Nephron (organoid): ENCODE results near the gene ANAPC2.
A peak's percentile ranks its signal among the peaks of the same experiment; 100 is the strongest.
"Not testable (repeated sequence)": the region's sequence is repeated elsewhere in the genome, so short reads cannot be mapped to it uniquely, and the experiment has no call there.

Source experiments
- H3K27ac Mint-ChIP-seq, 3 experiments: 2 replicates each; pipeline ENCODE4 v1.8.0; 2020; ENCODE audit warnings: mixed read lengths in 3 of 3, mild to moderate bottlenecking in 2 of 3, moderate library complexity in 1 of 3
- H3K27me3 Mint-ChIP-seq: 2 replicates; pipeline ENCODE4 v1.8.0; 2021; ENCODE audit warnings: low read depth, mild to moderate bottlenecking, moderate library complexity, mixed read lengths
- H3K36me3 Mint-ChIP-seq: 2 replicates; pipeline ENCODE4 v1.8.0; 2020; ENCODE audit warnings: low read depth, mixed read lengths
- H3K4me1 Mint-ChIP-seq: 2 replicates; pipeline ENCODE4 v1.8.0; 2020; ENCODE audit warnings: mixed read lengths
- H3K4me3 Mint-ChIP-seq, 3 experiments: 2 replicates each; pipeline ENCODE4 v1.8.0; 2020; ENCODE audit warnings: mild to moderate bottlenecking in 3 of 3, mixed read lengths in 3 of 3, moderate library complexity in 2 of 3
- H3K9me3 Mint-ChIP-seq: 2 replicates; pipeline ENCODE4 v1.8.0; 2020; ENCODE audit warnings: mixed read lengths
- CTCF ChIP-seq, 3 experiments: fragments of 200-600 bp; sonication (generic); IDR thresholded peaks; one replicate each; pipeline ENCODE4 v1.5.0; 2021; ENCODE audit warnings: antibody characterized with exemption in 3 of 3; ENCODE audit not compliant: unreplicated experiment in 3 of 3

Gene ANAPC2

DNA sequence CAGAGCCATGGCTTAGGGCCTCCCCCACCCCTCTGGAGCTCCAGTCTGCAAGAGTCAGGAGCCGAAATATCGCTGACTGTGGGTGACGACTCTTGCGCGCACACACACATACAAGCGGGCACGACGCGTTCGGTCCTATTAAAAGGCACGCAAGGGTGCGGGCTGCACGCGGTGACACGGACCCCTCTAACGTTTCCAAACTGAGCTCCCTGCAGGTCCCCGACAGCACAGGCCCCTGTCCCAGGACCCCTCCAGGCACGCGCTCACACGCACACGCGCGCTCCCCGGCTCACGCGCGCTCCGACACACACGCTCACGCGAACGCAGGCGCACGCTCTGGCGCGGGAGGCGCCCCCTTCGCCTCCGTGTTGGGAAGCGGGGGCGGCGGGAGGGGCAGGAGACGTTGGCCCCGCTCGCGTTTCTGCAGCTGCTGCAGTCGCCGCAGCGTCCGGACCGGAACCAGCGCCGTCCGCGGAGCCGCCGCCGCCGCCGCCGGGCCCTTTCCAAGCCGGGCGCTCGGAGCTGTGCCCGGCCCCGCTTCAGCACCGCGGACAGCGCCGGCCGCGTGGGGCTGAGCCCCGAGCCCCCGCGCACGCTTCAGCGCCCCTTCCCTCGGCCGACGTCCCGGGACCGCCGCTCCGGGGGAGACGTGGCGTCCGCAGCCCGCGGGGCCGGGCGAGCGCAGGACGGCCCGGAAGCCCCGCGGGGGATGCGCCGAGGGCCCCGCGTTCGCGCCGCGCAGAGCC, 49.5 kb downstream of the ANAPC2 start, which contains the start of gene GRIN1:
TSS of gene GRIN1 (plus strand) at position 433 of the 746 bp plus-strand sequence. CDS start 333 bp downstream, outside the sequence.
- Mint-ChIP-seq H3K4me3 (no peak within 1 kb of the TSS), H3K27ac (no peak within 1 kb of the TSS), H3K27me3 (peaks cover 84% of the 10 kb centered on the region), H3K9me3 (peaks cover 2% of the 10 kb centered on the region), H3K4me1 (no peaks in the 10 kb centered on the region), H3K36me3 (no peaks in the 10 kb centered on the region)
- no peak for TF ChIP-seq CTCF (IDR thresholded peaks at IDR 0.05; ENCODE audit: unreplicated experiment in 3 of 3)

GRCh38 chr9:137138058-137138721, 50.2 kb downstream of the ANAPC2 start:
- no peak overlapping the region for H3K4me3 Mint-ChIP-seq
- no peaks in the 10 kb centered on the region for H3K36me3 Mint-ChIP-seq
- TF ChIP-seq CTCF (IDR thresholded peaks at IDR 0.05; ENCODE audit: unreplicated experiment in 3 of 3), result no peak
- no peak overlapping the region for H3K27ac Mint-ChIP-seq
- peaks cover 83% of the 10 kb centered on the region for H3K27me3 Mint-ChIP-seq
- H3K4me1 Mint-ChIP-seq, result no peaks in the 10 kb centered on the region
- H3K9me3 Mint-ChIP-seq, result peaks cover 3% of the 10 kb centered on the region

DNA sequence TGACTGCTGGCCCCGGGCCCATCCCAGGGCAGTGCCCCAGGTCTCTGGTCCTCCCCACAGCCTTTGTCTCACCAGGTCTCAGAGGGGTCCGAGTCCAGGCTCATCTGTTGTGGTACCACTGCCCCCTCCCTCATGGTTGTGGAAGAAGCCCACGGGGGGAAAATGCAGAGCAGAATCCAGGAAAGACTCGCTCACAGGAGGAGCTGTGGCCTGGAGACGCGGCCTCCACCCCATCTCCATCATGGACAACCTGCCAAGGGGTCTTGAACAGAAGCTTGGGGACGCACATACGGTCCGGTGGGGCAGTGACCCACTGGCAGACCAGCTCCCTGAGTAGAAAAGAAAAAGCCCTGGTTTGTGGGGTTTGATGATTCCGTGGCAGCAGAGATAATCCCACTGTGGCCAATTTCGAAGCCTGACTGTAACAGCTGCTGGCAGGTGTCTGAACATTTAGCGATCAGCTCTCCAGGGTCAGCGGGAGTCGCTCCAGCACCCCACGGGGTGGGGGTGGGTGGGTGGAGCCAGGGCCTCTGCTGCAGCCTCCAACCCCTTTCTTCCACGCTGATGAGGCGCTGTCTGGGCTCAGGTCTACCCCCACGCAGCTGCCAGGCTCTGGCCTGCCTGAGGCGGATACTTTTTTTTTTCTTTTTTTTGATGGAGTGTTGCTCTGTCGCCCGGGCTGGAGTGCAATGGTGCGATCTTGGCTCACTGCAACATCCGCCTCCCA, 51.3 kb downstream of the ANAPC2 start:
- H3K36me3 Mint-ChIP-seq, result no peaks in the 10 kb centered on the region
- TF ChIP-seq CTCF (IDR thresholded peaks at IDR 0.05; ENCODE audit: unreplicated experiment in 3 of 3), result no peak
- H3K27me3 Mint-ChIP-seq, result peaks cover 82% of the 10 kb centered on the region
- peaks cover 5% of the 10 kb centered on the region for H3K9me3 Mint-ChIP-seq
- no peaks in the 10 kb centered on the region for H3K4me1 Mint-ChIP-seq
- H3K27ac Mint-ChIP-seq, result no peak overlapping the region
- H3K4me3 Mint-ChIP-seq, result no peak overlapping the region

DNA sequence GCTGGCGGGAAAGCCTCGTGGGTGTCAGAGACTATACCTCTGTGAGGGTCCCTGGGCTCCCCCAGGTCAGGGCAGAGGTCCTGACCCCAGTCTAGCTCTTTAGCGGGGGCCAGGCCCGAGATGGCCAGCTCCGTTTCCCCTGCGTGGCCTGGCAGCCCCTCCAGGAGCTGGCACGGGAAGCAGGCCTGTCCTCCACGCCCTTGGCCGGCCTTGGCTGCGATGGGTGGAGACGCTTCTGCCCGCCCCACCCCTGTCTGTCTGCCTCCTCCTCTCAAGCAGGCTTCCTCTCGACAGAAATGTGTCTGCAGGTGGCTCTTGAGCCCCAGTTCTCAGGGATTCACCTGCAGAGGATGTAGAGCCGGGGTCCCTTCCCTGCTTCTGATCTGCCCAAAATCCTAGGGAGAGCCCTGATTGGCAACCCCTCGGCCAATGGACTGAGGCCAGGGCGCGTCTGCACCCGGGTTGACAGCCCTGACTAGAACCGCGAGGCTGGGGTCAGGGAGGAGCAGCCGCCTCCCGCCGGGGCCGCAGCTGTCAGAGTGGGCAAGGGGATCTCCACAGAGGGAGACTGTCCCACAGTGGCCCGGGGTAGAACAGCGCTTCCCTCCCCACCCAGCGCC, 52.0 kb downstream of the ANAPC2 start:
- Mint-ChIP-seq H3K27ac (no peak overlapping the region), H3K4me3 (no peak overlapping the region), H3K4me1 (no peaks in the 10 kb centered on the region), H3K27me3 (peaks cover 76% of the 10 kb centered on the region), H3K9me3 (peaks cover 5% of the 10 kb centered on the region), H3K36me3 (no peaks in the 10 kb centered on the region)
- no peak for TF ChIP-seq CTCF (IDR thresholded peaks at IDR 0.05; ENCODE audit: unreplicated experiment in 3 of 3)

DNA sequence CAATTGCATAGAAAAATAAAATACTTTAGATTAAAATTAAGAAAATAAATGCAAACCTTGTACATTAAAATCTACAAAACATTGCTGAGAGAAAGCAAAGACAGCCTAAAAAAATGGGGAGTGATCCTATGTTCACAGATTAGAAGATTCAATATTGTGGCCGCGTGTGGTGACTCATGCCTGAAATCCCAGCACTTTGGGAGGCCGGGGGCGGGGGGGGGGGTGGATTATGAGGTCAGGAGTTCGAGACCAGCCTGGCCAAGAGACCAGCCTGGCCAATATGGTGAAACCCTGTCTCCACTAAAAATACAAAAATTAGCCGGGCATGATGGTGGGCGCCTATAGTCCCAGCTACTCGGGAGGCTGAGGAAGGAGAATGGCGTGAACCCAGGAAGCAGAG, 53.2 kb downstream of the ANAPC2 start:
- H3K4me1 Mint-ChIP-seq, H3K36me3 Mint-ChIP-seq, H3K4me3 Mint-ChIP-seq, H3K9me3 Mint-ChIP-seq, H3K27ac Mint-ChIP-seq: not testable (repeated sequence)
- peaks cover 72% of the 10 kb centered on the region for H3K27me3 Mint-ChIP-seq

DNA sequence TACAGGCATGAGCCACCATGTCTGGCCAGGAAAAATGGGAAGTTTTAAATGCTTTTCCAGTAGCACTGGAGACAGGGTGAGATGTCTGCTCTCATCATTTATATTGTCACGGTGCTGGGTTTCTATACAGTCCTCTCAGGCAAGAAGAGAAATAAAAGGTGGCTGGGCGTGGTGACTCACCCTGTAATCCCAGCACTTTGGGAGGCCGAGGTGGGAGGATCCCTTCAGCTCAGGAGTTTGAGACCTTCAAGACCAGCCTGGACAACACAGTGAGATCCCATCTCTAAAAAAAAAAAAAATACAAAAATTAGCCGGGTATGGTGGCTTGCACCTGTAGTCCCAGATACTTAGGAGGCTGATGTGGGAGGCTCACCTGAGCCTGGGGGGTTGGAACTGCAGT, 54.2 kb downstream of the ANAPC2 start:
- Mint-ChIP-seq H3K4me1 (no peaks in the 10 kb centered on the region), H3K9me3 (peaks cover 3% of the 10 kb centered on the region), H3K4me3 (peak overlapping the region in 1 of 3 experiments; percentile 23)

More for the DNA sequence above, 54.2 kb downstream of the ANAPC2 start:
- H3K27me3 Mint-ChIP-seq, result peaks cover 63% of the 10 kb centered on the region
- no peak overlapping the region for H3K27ac Mint-ChIP-seq
- no peaks in the 10 kb centered on the region for H3K36me3 Mint-ChIP-seq
- TF ChIP-seq CTCF (IDR thresholded peaks at IDR 0.05; ENCODE audit: unreplicated experiment in 3 of 3), result no peak
